Neural progenitor cell (in vitro differentiated cells): ENCODE measurements around the gene CABP7. TPM values are rescaled to one million over a fixed set of nuclear protein-coding genes. Genes with fewer than 3 reads are reported as not detected.
A peak's percentile ranks its signal among the peaks of the same experiment; 100 is the strongest.

Experiments
- DNase-seq: peaks from one replicate; pipeline ENCODE4 v3.0.0-alpha.2; 2016; ENCODE audit warnings: low spot score
- H2AFZ ChIP-seq: fragments of 200-600 bp; sonication (generic); replicated peaks from 2 replicates; pipeline ENCODE4 v1.6.1; 2016; ENCODE audit warnings: antibody characterized with exemption
- H3F3A ChIP-seq: fragments of 200-600 bp; sonication (generic); 2 replicates; pipeline ENCODE4 v1.6.1; 2016; ENCODE audit warnings: antibody characterized with exemption, low read depth
- H3K27ac ChIP-seq: fragments of 200-600 bp; sonication (generic); 2 replicates; pipeline ENCODE4 v1.5.1; 2016; ENCODE audit warnings: mild to moderate bottlenecking
- H3K27me3 ChIP-seq: fragments of 200-600 bp; sonication (generic); 2 replicates; pipeline ENCODE4 v1.6.1; 2016; ENCODE audit warnings: mild to moderate bottlenecking, moderate library complexity
- H3K36me3 ChIP-seq: fragments of 200-600 bp; sonication (generic); 2 replicates; pipeline ENCODE4 v1.5.1; 2016
- H3K4me1 ChIP-seq: fragments of 200-600 bp; sonication (generic); 2 replicates; pipeline ENCODE4 v1.6.1; 2016; ENCODE audit warnings: mixed run types
- H3K4me2 ChIP-seq: fragments of 200-600 bp; sonication (generic); 2 replicates; pipeline ENCODE4 v1.6.1; 2016
- H3K4me3 ChIP-seq: fragments of 200-600 bp; sonication (generic); 2 replicates; pipeline ENCODE4 v1.5.1; 2016
- H3K79me2 ChIP-seq: fragments of 200-600 bp; sonication (generic); 2 replicates; pipeline ENCODE4 v1.6.1; 2016; ENCODE audit warnings: low read depth
- H3K9ac ChIP-seq: fragments of 200-600 bp; sonication (generic); 2 replicates; pipeline ENCODE4 v1.6.1; 2016
- H3K9me3 ChIP-seq: fragments of 200-600 bp; sonication (generic); 2 replicates; pipeline ENCODE4 v1.5.1; 2016; ENCODE audit warnings: low read depth
- H4K20me1 ChIP-seq: fragments of 200-600 bp; sonication (generic); 2 replicates; pipeline ENCODE4 v1.6.1; 2016; ENCODE audit warnings: low read depth
- H3K27ac Mint-ChIP-seq: 3 replicates; pipeline ENCODE4 v1.8.0; 2021; ENCODE audit warnings: mixed read lengths
- H3K27me3 Mint-ChIP-seq: 2 replicates; pipeline ENCODE4 v1.8.0; 2022; ENCODE audit warnings: low read depth, mild to moderate bottlenecking, inconsistent platforms, moderate library complexity, mixed read lengths; ENCODE audit not compliant: insufficient read depth
- H3K36me3 Mint-ChIP-seq: 3 replicates; pipeline ENCODE4 v1.8.0; 2021; ENCODE audit warnings: mixed read lengths
- H3K4me1 Mint-ChIP-seq: 3 replicates; pipeline ENCODE4 v1.8.0; 2021; ENCODE audit warnings: mixed read lengths
- H3K4me3 Mint-ChIP-seq: 3 replicates; pipeline ENCODE4 v1.8.0; 2021; ENCODE audit warnings: mild to moderate bottlenecking, moderate library complexity, mixed read lengths
- H3K9me3 Mint-ChIP-seq: 3 replicates; pipeline ENCODE4 v1.8.0; 2020; ENCODE audit warnings: mixed read lengths
- CTCF ChIP-seq: fragments of 200-600 bp; sonication (generic); IDR thresholded peaks from 2 replicates; pipeline ENCODE4 v1.5.1; 2017; ENCODE audit warnings: antibody characterized with exemption, mild to moderate bottlenecking
- EZH2 ChIP-seq: fragments of 200-600 bp; sonication (generic); IDR thresholded peaks from 2 replicates; pipeline ENCODE4 v1.6.1; 2017; ENCODE audit warnings: antibody characterized with exemption, mild to moderate bottlenecking, moderate library complexity
- EZH2phosphoT487 ChIP-seq: fragments of 200-600 bp; sonication (generic); IDR thresholded peaks from 2 replicates; pipeline ENCODE4 v1.6.1; 2017; ENCODE audit warnings: antibody characterized with exemption
- total RNA-seq: library from RNA; depleted of rRNA; stranded (reverse); fragments of >200 nt; gene quantifications from 2 replicates; pipeline ENCODE4 v1.2.3, GENCODE V29; 2015; ENCODE audit warnings: low replicate concordance

The CABP7 gene
- total RNA-seq, 1 donor from 2014 or later, result not detected

GRCh38 chr22:29674121-29674520 lies 45.7 kb upstream of the CABP7 start:
- Histone ChIP-seq H3K4me2 (no peak overlapping the region), H3F3A (peaks cover 29% of the 10 kb centered on the region), H3K27me3 (no peaks in the 10 kb centered on the region), H3K27ac (no peak overlapping the region), H4K20me1 (peaks cover 17% of the 10 kb centered on the region), H3K79me2 (no peaks in the 10 kb centered on the region), H3K9ac (no peak overlapping the region), H2AFZ (no peak overlapping the region), H3K36me3 (no peaks in the 10 kb centered on the region), H3K4me3 (no peak overlapping the region), H3K9me3 (no peaks in the 10 kb centered on the region), H3K4me1 (peaks cover 22% of the 10 kb centered on the region)
- no peak overlapping the region for H3K4me3 Mint-ChIP-seq
- TF ChIP-seq EZH2, result no peak
- TF ChIP-seq EZH2phosphoT487, result no peak
- TF ChIP-seq CTCF, result no peak
- DNase-seq, result no peak
- H3K9me3 Mint-ChIP-seq, result no peaks in the 10 kb centered on the region
- peaks cover 31% of the 10 kb centered on the region for H3K36me3 Mint-ChIP-seq
- H3K27ac Mint-ChIP-seq, result no peak overlapping the region
- peaks cover 3% of the 10 kb centered on the region for H3K27me3 Mint-ChIP-seq
- peaks cover 51% of the 10 kb centered on the region for H3K4me1 Mint-ChIP-seq

- DNase-seq, result no peak
- Histone ChIP-seq H3K4me2 (no peak overlapping the region), H3K36me3 (no peaks in the 10 kb centered on the region), H3K9me3 (no peaks in the 10 kb centered on the region), H3K4me3 (no peak overlapping the region), H3K9ac (no peak overlapping the region), H4K20me1 (no peaks in the 10 kb centered on the region), H2AFZ (no peak overlapping the region), H3K27ac (no peak overlapping the region), H3K4me1 (no peaks in the 10 kb centered on the region), H3K79me2 (no peaks in the 10 kb centered on the region), H3K27me3 (no peaks in the 10 kb centered on the region), H3F3A (no peaks in the 10 kb centered on the region)
- TF ChIP-seq EZH2, result no peak
- no peak for TF ChIP-seq EZH2phosphoT487
- no peak for TF ChIP-seq CTCF
- H3K27me3 Mint-ChIP-seq, result no peaks in the 10 kb centered on the region
- peaks cover 49% of the 10 kb centered on the region for H3K36me3 Mint-ChIP-seq
- H3K27ac Mint-ChIP-seq, result no peak overlapping the region
- no peak overlapping the region for H3K4me3 Mint-ChIP-seq
- no peaks in the 10 kb centered on the region for H3K9me3 Mint-ChIP-seq
- peaks cover 29% of the 10 kb centered on the region for H3K4me1 Mint-ChIP-seq
Measured at GRCh38 chr22:29679316-29679715, 40.5 kb upstream of the CABP7 start.

- Mint-ChIP-seq H3K4me3 (no peak overlapping the region), H3K27ac (peak overlapping the region; percentile 54), H3K4me1 (peaks cover 44% of the 10 kb centered on the region), H3K36me3 (peaks cover 36% of the 10 kb centered on the region), H3K27me3 (peaks cover 7% of the 10 kb centered on the region), H3K9me3 (no peaks in the 10 kb centered on the region)
- Histone ChIP-seq H4K20me1 (no peaks in the 10 kb centered on the region), H3K9me3 (no peaks in the 10 kb centered on the region), H3K4me2 (no peak overlapping the region), H3K79me2 (no peaks in the 10 kb centered on the region), H3K4me3 (no peak overlapping the region), H3K27me3 (no peaks in the 10 kb centered on the region), H3K9ac (no peak overlapping the region), H3K27ac (no peak overlapping the region), H3K36me3 (no peaks in the 10 kb centered on the region), H2AFZ (no peak overlapping the region), H3F3A (peaks cover 10% of the 10 kb centered on the region), H3K4me1 (peaks cover 15% of the 10 kb centered on the region)
- TF ChIP-seq CTCF (no peak), EZH2 (no peak), EZH2phosphoT487 (no peak)
- no peak for DNase-seq
Measured at GRCh38 chr22:29683536-29683935, 36.3 kb upstream of the CABP7 start.
